Ovary (tissue), 3 donors: ENCODE measurements around the gene B4GALNT4.

ENCODE experiments used
- POLR2A ChIP-seq: fragments of 450-650 bp; IDR thresholded peaks from one replicate; pipeline ENCODE4 v1.6.1; 2017; ENCODE audit warnings: antibody characterized with exemption, mild to moderate bottlenecking, moderate library complexity
- TF ChIP-seq, protein P1 (sequence below), 3 donors: fragments of 450-650 bp in 2 of 3; fragments of 200-600 bp in 1 of 3; IDR thresholded peaks; one replicate each; pipeline versions ENCODE4 v1.5.1 to v1.8.0; 2016 to 2022; ENCODE audit warnings: antibody characterized with exemption in 3 of 3, mild to moderate bottlenecking in 1 of 3
- donor health status: DM: no; HTN: no; CAD: no.

DNA sequence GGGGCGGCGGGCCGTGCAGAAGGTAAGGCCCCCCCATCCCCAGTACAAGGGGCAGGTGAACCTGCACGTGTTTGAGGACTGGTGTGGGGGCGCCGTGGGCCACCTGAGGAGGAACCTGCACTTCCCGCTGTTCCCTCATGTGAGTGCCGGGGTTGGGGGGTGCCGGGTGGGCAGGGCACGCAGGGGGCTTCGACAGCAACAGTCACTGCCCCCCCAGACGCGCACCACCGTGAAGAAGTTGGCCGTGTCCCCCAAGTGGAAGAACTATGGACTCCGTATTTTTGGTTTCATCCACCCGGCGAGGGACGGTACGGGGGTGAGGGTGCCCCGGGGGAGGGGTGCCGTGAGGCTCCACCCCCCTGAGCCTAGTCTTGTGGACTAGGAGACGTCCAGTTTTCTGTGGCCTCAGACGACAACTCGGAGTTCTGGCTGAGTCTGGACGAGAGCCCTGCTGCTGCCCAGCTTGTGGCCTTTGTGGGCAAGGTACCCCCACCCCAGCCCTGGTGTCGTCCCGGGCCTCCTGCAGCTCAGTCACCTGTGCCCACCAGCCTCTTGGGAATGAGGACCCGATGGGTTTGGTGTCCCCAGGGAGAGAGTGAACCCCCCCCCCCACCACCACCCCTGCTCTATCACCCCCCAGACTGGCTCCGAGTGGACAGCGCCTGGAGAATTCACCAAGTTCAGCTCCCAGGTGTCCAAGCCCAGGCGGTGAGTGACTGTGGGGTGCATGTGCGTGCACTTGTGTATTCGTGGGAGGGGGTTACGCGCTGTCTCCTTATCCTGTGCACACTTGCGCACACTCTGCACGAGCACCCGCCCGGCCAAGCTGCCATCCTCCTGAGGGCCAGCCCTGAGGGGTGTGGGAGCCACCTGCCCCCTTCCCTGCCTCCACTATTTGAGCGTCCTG is 3.8 kb downstream of the B4GALNT4 start:
- TF ChIP-seq, protein P1, sequence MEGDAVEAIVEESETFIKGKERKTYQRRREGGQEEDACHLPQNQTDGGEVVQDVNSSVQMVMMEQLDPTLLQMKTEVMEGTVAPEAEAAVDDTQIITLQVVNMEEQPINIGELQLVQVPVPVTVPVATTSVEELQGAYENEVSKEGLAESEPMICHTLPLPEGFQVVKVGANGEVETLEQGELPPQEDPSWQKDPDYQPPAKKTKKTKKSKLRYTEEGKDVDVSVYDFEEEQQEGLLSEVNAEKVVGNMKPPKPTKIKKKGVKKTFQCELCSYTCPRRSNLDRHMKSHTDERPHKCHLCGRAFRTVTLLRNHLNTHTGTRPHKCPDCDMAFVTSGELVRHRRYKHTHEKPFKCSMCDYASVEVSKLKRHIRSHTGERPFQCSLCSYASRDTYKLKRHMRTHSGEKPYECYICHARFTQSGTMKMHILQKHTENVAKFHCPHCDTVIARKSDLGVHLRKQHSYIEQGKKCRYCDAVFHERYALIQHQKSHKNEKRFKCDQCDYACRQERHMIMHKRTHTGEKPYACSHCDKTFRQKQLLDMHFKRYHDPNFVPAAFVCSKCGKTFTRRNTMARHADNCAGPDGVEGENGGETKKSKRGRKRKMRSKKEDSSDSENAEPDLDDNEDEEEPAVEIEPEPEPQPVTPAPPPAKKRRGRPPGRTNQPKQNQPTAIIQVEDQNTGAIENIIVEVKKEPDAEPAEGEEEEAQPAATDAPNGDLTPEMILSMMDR (IDR thresholded peaks at IDR 0.05), result no peak
- no peak for TF ChIP-seq POLR2A
